NK-92 (cell line): Measurements from ENCODE around the gene DMXL2.
"Not testable (repeated sequence)": the region's sequence is repeated elsewhere in the genome, so short reads cannot be mapped to it uniquely, and the experiment has no call there.

Experiments used
- DNase-seq: peaks from one replicate; lab custom pipeline; 2025; ENCODE audit not compliant: unreplicated experiment; lab: John Stamatoyannopoulos, UW

Gene DMXL2

DNA sequence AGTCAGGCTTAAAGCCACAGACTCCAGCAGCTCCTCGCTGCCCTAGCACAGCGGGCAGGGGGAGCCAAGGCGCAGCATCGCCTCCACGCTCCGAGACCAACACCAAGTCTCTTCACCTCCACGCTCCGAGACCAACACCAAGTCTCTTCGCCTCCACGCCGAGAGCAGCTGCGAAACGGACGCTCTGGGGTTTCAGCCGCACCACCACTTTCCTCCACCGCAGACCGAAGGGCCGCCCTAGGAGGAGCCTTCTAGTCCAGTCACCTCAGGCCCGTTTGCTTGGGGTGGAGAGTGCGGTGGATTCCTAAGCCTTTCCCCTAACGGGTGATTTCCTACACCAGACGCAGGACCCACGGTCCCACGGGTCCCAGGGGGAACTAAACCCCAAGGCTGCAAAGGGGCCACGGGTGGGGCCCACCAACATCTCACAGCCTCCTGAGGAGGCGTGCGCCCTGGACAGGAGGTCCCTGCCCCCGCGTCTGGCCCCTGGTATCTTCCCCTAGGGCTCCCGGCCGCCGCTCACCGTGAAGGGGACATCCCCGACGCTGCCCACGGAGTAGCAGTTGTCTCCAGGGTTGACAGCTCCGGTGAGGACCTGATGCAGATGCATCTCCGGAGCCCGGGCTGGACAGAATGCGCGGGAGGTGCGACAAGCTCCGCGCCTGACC is 501 bp downstream of the DMXL2 start:
- no peak for DNase-seq

- no peak for DNase-seq
Observed at GRCh38 chr15:51621155-51621765, 1.3 kb downstream of the DMXL2 start.

- no peak for DNase-seq
Observed at GRCh38 chr15:51620641-51621040, 1.9 kb downstream of the DMXL2 start.

- no peak for DNase-seq
Observed at GRCh38 chr15:51620122-51620521, 2.4 kb downstream of the DMXL2 start.

DNA sequence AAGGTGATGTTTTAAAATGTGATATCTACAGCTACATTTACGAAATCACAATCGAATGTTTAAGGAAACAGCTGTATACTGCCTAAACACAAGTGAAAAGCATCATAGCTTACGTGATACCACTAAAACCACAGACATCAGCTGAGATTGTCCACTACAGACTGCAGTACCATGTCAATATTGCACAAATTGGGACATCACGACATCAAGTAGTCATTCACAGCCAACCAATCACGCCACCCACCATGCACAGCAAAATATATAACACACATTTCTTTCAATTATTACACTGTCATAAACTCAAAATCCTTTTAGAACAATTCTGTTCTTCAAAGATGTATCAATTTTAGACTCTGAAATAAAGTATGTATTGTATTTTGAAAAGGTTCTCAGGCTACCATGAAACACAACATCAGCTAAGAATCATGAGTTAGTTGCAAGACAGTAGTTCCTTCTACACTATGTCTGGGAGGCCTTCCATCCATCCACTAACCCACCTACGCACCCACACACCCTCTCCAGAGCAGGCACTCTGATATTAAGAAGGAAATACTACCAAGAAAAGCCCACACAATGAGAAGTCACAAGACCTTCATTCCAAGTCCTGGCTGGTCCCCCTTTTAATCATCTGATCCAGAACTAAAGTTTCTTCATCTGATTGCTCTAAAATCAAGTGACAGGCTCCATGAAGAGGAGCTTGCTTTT is 3.1 kb downstream of the DMXL2 start:
- no peak for DNase-seq

DNA sequence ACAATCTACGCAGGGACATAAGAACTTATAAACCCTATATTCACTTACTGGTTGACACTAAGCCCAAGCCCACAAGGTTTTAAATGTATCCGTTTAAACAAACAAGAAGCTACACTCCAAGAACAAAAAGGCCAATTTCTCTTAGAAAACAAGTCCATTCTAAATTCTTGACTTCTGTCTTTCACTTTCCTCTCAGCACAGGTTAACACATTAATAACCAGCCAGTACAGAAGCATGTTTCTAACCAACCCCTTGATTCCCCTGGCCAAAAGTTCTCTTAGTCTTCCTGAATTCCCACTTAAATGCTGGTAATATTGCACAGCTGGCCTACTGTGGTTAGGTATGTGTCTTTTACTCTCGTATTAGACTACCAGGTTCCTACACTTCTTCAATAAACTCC is 4.7 kb downstream of the DMXL2 start:
- no peak for DNase-seq

DNA sequence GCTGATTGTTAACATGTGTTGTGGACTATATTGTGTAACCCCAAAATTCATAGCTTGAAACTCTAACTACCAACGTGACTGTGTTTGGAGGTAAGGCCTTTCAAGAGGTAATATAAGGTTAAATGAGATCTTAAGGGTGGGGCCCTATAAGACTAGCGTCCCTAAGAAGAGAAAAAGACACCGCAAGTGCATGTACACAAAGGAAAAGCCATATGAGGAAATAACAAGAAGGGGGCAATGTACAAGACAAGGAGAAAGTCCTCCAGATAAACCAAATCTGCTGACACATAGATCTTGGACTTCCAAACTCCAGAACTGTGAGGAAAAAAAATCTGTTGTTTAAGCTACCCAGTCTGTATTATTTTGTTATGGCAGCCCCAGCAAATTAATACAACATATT is 8.6 kb downstream of the DMXL2 start:
- no peak for DNase-seq

GRCh38 chr15:51612669-51613068 is 9.9 kb downstream of the DMXL2 start:
- DNase-seq, result not testable (repeated sequence)

- DNase-seq, result not testable (repeated sequence)
Observed at GRCh38 chr15:51603462-51603948, 19.1 kb downstream of the DMXL2 start.

GRCh38 chr15:51603002-51603401 is 19.6 kb downstream of the DMXL2 start:
- no peak for DNase-seq

DNA sequence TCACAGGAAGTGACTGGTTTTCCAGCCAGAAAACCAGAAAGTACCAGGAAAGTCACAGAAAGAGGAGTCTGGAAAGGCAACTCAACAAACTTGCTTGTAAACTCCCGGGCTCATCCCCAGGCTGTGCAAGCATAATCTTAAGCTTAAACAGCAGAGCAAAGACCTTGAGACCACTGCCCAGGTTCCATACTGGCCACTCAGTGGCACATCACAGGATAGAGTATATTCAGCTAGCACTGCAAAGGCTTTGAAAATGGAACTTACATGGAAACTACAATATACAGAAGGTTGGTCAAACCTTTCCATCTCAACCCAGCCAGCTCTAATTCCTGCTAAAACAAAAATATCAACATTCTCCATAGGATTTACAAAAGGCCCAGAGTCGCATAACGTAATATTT is 20.1 kb downstream of the DMXL2 start:
- no peak for DNase-seq

- no peak for DNase-seq
Observed at GRCh38 chr15:51601801-51602200, 20.8 kb downstream of the DMXL2 start.

- DNase-seq, result no peak
Observed at GRCh38 chr15:51600114-51600513, 22.5 kb downstream of the DMXL2 start.

DNA sequence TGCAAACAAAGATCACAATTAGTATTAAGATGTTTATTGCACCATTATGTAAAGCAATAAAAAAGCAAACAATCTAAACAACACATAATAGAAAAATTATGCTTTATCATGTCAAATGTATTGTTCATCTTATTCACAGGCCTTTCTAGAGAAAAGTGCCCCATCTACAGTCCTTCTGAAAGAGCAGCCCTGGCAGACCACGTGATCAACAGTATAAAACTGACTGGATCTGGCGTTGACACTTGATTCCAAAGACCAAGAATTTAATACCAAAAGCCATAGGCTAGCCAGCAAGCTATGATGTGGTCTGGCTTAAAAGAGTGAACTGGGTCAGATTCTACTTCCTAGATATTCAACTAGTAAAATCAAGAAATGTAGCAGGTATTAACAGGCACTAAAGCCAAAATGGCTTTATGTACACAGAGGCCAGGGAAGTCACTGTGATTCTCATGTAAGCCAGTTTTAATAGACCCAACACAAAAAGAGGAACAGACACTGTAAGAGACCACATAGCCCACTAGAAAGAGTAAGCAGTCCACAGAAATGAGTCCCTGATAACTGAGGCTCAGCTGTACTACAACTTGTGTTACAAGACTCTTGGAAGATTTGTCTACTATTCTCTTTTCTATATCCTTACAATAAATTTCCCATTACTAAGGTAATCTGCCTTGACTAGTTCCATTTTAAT is 32.5 kb downstream of the DMXL2 start:
- DNase-seq, result no peak

DNA sequence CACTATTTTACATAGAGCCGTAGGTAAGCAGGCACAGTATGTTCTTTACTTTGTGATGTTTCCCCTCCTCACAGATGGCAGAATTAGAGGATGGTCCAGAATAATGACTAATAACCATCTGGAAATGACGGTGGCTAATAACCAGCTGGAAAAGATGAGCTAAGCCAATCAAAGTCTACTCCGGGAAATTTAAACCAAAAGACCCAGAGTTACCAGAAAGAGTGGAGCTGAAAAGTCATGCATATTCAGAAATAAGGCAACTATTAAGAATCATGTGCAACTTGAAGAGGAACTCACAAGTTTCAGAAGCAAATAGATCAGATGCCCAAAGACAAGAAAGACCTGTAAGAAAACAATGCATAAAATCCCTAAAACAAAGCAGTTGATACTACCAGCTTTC is 33.6 kb downstream of the DMXL2 start:
- no peak for DNase-seq

DNA sequence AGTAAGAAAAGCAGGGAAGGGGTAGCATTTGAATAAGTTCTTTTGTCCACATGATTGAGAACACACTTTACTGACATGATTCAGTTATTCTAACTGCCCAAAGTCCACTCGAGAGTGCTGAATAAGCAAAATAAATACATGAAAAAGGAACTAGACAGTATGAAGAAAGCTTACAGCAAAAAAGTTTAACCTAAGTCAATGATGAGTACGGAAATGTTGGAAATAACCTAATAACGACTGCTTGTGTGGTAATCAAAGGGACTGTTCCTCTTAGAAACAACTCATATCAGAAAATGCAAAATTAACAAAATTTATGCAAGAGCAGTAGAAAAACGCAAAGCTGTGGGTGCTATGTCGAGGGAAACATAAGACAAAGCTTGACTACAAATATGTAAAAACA is 36.6 kb downstream of the DMXL2 start:
- DNase-seq, result no peak

GRCh38 chr15:51580982-51581381 is 41.6 kb downstream of the DMXL2 start:
- DNase-seq, result no peak

GRCh38 chr15:51580385-51580784 is 42.2 kb downstream of the DMXL2 start:
- DNase-seq, result no peak

GRCh38 chr15:51579012-51579411 is 43.6 kb downstream of the DMXL2 start:
- no peak for DNase-seq

GRCh38 chr15:51577636-51578304 is 44.8 kb downstream of the DMXL2 start:
- no peak for DNase-seq

- DNase-seq, result no peak
Observed at GRCh38 chr15:51576911-51577500, 45.6 kb downstream of the DMXL2 start.
